Measurements from ENCODE around the gene BSND. TPM values are rescaled to one million over a fixed set of nuclear protein-coding genes. Genes with fewer than 3 reads are reported as not detected.

BSND gene
- total RNA-seq, 1 donor from 2014 or later, result not detected

- Mint-ChIP-seq H3K36me3 (ENCODE audit: low read depth, unreplicated experiment) (no peaks in the 10 kb centered on the region), H3K27ac (ENCODE audit: unreplicated experiment) (no peak overlapping the region), H3K4me1 (ENCODE audit: unreplicated experiment) (no peaks in the 10 kb centered on the region), H3K27me3 (ENCODE audit: unreplicated experiment) (peaks cover 4% of the 10 kb centered on the region), H3K9me3 (ENCODE audit: unreplicated experiment) (no peaks in the 10 kb centered on the region), H3K4me3 (ENCODE audit: unreplicated experiment) (no peak overlapping the region)
- TF ChIP-seq CTCF (IDR thresholded peaks at IDR 0.05; ENCODE audit: unreplicated experiment), result no peak
- no peak for DNase-seq (ENCODE audit: low spot score)
Observed at GRCh38 chr1:54987919-54988705, 10.6 kb upstream of the BSND start.

- TF ChIP-seq CTCF (IDR thresholded peaks at IDR 0.05; ENCODE audit: unreplicated experiment), result no peak
- no peak overlapping the region for H3K27ac Mint-ChIP-seq (ENCODE audit: unreplicated experiment)
- DNase-seq (ENCODE audit: low spot score), result no peak
- no peaks in the 10 kb centered on the region for H3K36me3 Mint-ChIP-seq (ENCODE audit: low read depth, unreplicated experiment)
- peaks cover 2% of the 10 kb centered on the region for H3K4me1 Mint-ChIP-seq (ENCODE audit: unreplicated experiment)
- H3K27me3 Mint-ChIP-seq (ENCODE audit: unreplicated experiment), result peaks cover 2% of the 10 kb centered on the region
- H3K9me3 Mint-ChIP-seq (ENCODE audit: unreplicated experiment), result no peaks in the 10 kb centered on the region
- H3K4me3 Mint-ChIP-seq (ENCODE audit: unreplicated experiment), result no peak overlapping the region
Observed at GRCh38 chr1:54988975-54989374, 9.8 kb upstream of the BSND start.

- H3K9me3 Mint-ChIP-seq (ENCODE audit: unreplicated experiment), result no peaks in the 10 kb centered on the region
- no peak for TF ChIP-seq CTCF (IDR thresholded peaks at IDR 0.05; ENCODE audit: unreplicated experiment)
- H3K4me1 Mint-ChIP-seq (ENCODE audit: unreplicated experiment), result peaks cover 7% of the 10 kb centered on the region
- H3K4me3 Mint-ChIP-seq (ENCODE audit: unreplicated experiment), result no peak overlapping the region
- peaks cover 4% of the 10 kb centered on the region for H3K27me3 Mint-ChIP-seq (ENCODE audit: unreplicated experiment)
- H3K27ac Mint-ChIP-seq (ENCODE audit: unreplicated experiment), result no peak overlapping the region
- DNase-seq (ENCODE audit: low spot score), result no peak
- H3K36me3 Mint-ChIP-seq (ENCODE audit: low read depth, unreplicated experiment), result no peaks in the 10 kb centered on the region
Observed at GRCh38 chr1:54989473-54989872, 9.3 kb upstream of the BSND start.

GRCh38 chr1:54989968-54990810 is 8.5 kb upstream of the BSND start:
- DNase-seq (ENCODE audit: low spot score), result no peak
- H3K4me1 Mint-ChIP-seq (ENCODE audit: unreplicated experiment), result peaks cover 13% of the 10 kb centered on the region
- H3K36me3 Mint-ChIP-seq (ENCODE audit: low read depth, unreplicated experiment), result no peaks in the 10 kb centered on the region
- peaks cover 6% of the 10 kb centered on the region for H3K27me3 Mint-ChIP-seq (ENCODE audit: unreplicated experiment)
- no peak for TF ChIP-seq CTCF (IDR thresholded peaks at IDR 0.05; ENCODE audit: unreplicated experiment)
- no peaks in the 10 kb centered on the region for H3K9me3 Mint-ChIP-seq (ENCODE audit: unreplicated experiment)
- H3K4me3 Mint-ChIP-seq (ENCODE audit: unreplicated experiment), result no peak overlapping the region
- no peak overlapping the region for H3K27ac Mint-ChIP-seq (ENCODE audit: unreplicated experiment)

- TF ChIP-seq CTCF (IDR thresholded peaks at IDR 0.05; ENCODE audit: unreplicated experiment), result no peak
- H3K9me3 Mint-ChIP-seq (ENCODE audit: unreplicated experiment), result no peaks in the 10 kb centered on the region
- no peak for DNase-seq (ENCODE audit: low spot score)
- H3K27me3 Mint-ChIP-seq (ENCODE audit: unreplicated experiment), result peaks cover 9% of the 10 kb centered on the region
- H3K4me3 Mint-ChIP-seq (ENCODE audit: unreplicated experiment), result no peak overlapping the region
- H3K27ac Mint-ChIP-seq (ENCODE audit: unreplicated experiment), result no peak overlapping the region
- H3K36me3 Mint-ChIP-seq (ENCODE audit: low read depth, unreplicated experiment), result no peaks in the 10 kb centered on the region
- peaks cover 17% of the 10 kb centered on the region for H3K4me1 Mint-ChIP-seq (ENCODE audit: unreplicated experiment)
Observed at GRCh38 chr1:54990916-54991315, 7.8 kb upstream of the BSND start.
